Muscle of arm (tissue), 12 donors: ENCODE measurements around the gene LRRN4CL. TPM values are rescaled to one million over a fixed set of nuclear protein-coding genes. Genes with fewer than 3 reads are reported as not detected.
A peak's percentile ranks its signal among the peaks of the same experiment; 100 is the strongest.
"Not testable (repeated sequence)": the region's sequence is repeated elsewhere in the genome, so short reads cannot be mapped to it uniquely, and the experiment has no call there.

ENCODE experiments used
- DNase-seq: peaks from one replicate; pipeline ENCODE4 v3.0.0-alpha.2; 2013
- polyA plus RNA-seq, 12 donors: library from polyadenylated mRNA; unstranded; fragments of 120-200 nt; gene quantifications; one replicate each; pipeline ENCODE4 v1.2.1, GENCODE V29; 2013; ENCODE audit not compliant: insufficient read length in 12 of 12

The LRRN4CL gene
- polyA plus RNA-seq, 12 donors = 13.6 to 31.1 (median 17.5) TPM; not detected in 1

GRCh38 chr11:62712861-62713260 lies 23.5 kb upstream of the LRRN4CL start:
- no peak for DNase-seq

GRCh38 chr11:62712276-62712812 lies 23.0 kb upstream of the LRRN4CL start:
- DNase-seq = no peak

GRCh38 chr11:62710001-62710345 lies 20.6 kb upstream of the LRRN4CL start:
- DNase-seq = no peak

- DNase-seq = peak; percentile 99
Observed at GRCh38 chr11:62709247-62710000, 20.1 kb upstream of the LRRN4CL start.

- no peak for DNase-seq
Observed at GRCh38 chr11:62708793-62709192, 19.5 kb upstream of the LRRN4CL start.

- no peak for DNase-seq
Observed at GRCh38 chr11:62708392-62708791, 19.1 kb upstream of the LRRN4CL start.

- no peak for DNase-seq
Observed at GRCh38 chr11:62707277-62707861, 18.0 kb upstream of the LRRN4CL start, which contains the start of the genes BSCL2 and GNG3. Gene BSCL2 (minus strand): TSS chr11:62707424. CDS start chr11:62707195, 229 bp downstream. Gene GNG3 (plus strand): TSS chr11:62707676. CDS start chr11:62708296, 620 bp downstream.

GRCh38 chr11:62706850-62707247 lies 17.5 kb upstream of the LRRN4CL start:
- no peak for DNase-seq

GRCh38 chr11:62705880-62706849 lies 16.8 kb upstream of the LRRN4CL start:
- DNase-seq = peak; percentile 90

- DNase-seq = no peak
Observed at GRCh38 chr11:62705413-62705812, 16.1 kb upstream of the LRRN4CL start.

- not testable (repeated sequence) for DNase-seq
Observed at GRCh38 chr11:62703921-62704320, 14.6 kb upstream of the LRRN4CL start.

GRCh38 chr11:62702246-62702645 lies 12.9 kb upstream of the LRRN4CL start:
- no peak for DNase-seq

- peak; percentile 80 for DNase-seq
Observed at GRCh38 chr11:62694455-62695167, 5.3 kb upstream of the LRRN4CL start.

- not testable (repeated sequence) for DNase-seq
Observed at GRCh38 chr11:62693624-62694023, 4.3 kb upstream of the LRRN4CL start.

- no peak for DNase-seq
Observed at GRCh38 chr11:62688491-62688890, 839 bp downstream of the LRRN4CL start.

- no peak for DNase-seq
Observed at GRCh38 chr11:62687508-62688396, 1.6 kb downstream of the LRRN4CL start.

GRCh38 chr11:62682518-62682917 lies 6.8 kb downstream of the LRRN4CL start:
- no peak for DNase-seq

GRCh38 chr11:62680825-62681240 lies 8.5 kb downstream of the LRRN4CL start:
- no peak for DNase-seq

GRCh38 chr11:62678770-62679696 lies 10.3 kb downstream of the LRRN4CL start, which contains the start of gene UBXN1:
Gene UBXN1 (minus strand): TSS chr11:62679073. CDS start chr11:62678923, 150 bp downstream.
- peak; percentile 94 for DNase-seq
